Liver (tissue), 9 donors: Measurements from ENCODE around the gene TMED10. TPM values are rescaled to one million over a fixed set of nuclear protein-coding genes. Genes with fewer than 3 reads are reported as not detected.
A peak's percentile ranks its signal among the peaks of the same experiment; 100 is the strongest.

Source experiments
- DNase-seq: peaks from one replicate; pipeline ENCODE4 v3.0.0-alpha.2; 2017; ENCODE audit warnings: low spot score
- H3K27ac ChIP-seq, 2 donors: one replicate each; pipeline ENCODE4 v1.7.0; 2013; ENCODE audit warnings: inconsistent platforms in 2 of 2, low read length in 2 of 2, control low read depth in 1 of 2, low read depth in 1 of 2, mild to moderate bottlenecking in 1 of 2
- H3K27me3 ChIP-seq, 4 donors: one replicate each; pipeline versions ENCODE4 v1.6.1 to v1.7.0; 2013; ENCODE audit warnings: low read length in 3 of 4, inconsistent platforms in 1 of 4, mild to moderate bottlenecking in 1 of 4, moderate library complexity in 1 of 4; ENCODE audit not compliant: control insufficient read depth in 4 of 4, insufficient read depth in 4 of 4
- H3K36me3 ChIP-seq, 4 donors: one replicate each; pipeline versions ENCODE4 v1.6.1 to v1.7.0; 2013; ENCODE audit warnings: low read length in 3 of 4, mild to moderate bottlenecking in 3 of 4, low read depth in 1 of 4, moderate library complexity in 1 of 4; ENCODE audit not compliant: control insufficient read depth in 4 of 4, insufficient read depth in 3 of 4
- H3K4me1 ChIP-seq, 4 donors: one replicate each; pipeline versions ENCODE4 v1.6.1 to v1.7.0; 2013; ENCODE audit warnings: low read length in 3 of 4, mild to moderate bottlenecking in 3 of 4, moderate library complexity in 1 of 4; ENCODE audit not compliant: control insufficient read depth in 4 of 4, insufficient read depth in 4 of 4
- H3K4me3 ChIP-seq, 3 donors: one replicate each; pipeline versions ENCODE4 v1.6.1 to v1.7.0; 2013; ENCODE audit warnings: low read length in 3 of 3, control low read depth in 1 of 3, low read depth in 1 of 3, mild to moderate bottlenecking in 1 of 3
- H3K9ac ChIP-seq, 2 donors: one replicate each; pipeline ENCODE4 v1.7.0; 2013; ENCODE audit warnings: low read length in 2 of 2, mild to moderate bottlenecking in 2 of 2, moderate library complexity in 2 of 2, control low read depth in 1 of 2, low read depth in 1 of 2
- H3K9me3 ChIP-seq, 4 donors: one replicate each; pipeline versions ENCODE4 v1.6.1 to v1.7.0; 2013; ENCODE audit warnings: low read length in 3 of 4; ENCODE audit not compliant: control insufficient read depth in 4 of 4
- CTCF ChIP-seq: fragments of 150-350 bp; IDR thresholded peaks from 2 replicates; pipeline ENCODE4 v1.5.1; 2017; ENCODE audit warnings: improper control_type of control experiment, low read depth, low read length; ENCODE audit not compliant: missing input control
- EGR1 ChIP-seq, 2 donors: IDR thresholded peaks; 2 replicates each; pipeline ENCODE4 v1.6.1; 2016 to 2018; ENCODE audit warnings: antibody characterized with exemption in 2 of 2, low read depth in 2 of 2
- FOXA1 ChIP-seq: IDR thresholded peaks from 2 replicates; pipeline ENCODE4 v1.6.1; 2016; ENCODE audit warnings: antibody characterized with exemption
- FOXA2 ChIP-seq: IDR thresholded peaks from 2 replicates; pipeline ENCODE4 v1.6.1; 2016; ENCODE audit warnings: antibody characterized with exemption
- GABPA ChIP-seq, 2 donors: IDR thresholded peaks in 1 of 2; conservative IDR thresholded peaks in 1 of 2; 2 replicates each; pipeline ENCODE4 v1.6.1; 2016; ENCODE audit warnings: antibody characterized with exemption in 2 of 2, mild to moderate bottlenecking in 1 of 2, moderate library complexity in 1 of 2
- HNF4A ChIP-seq, 2 donors: conservative IDR thresholded peaks; 2 replicates each; pipeline ENCODE4 v1.6.1; 2016; ENCODE audit warnings: antibody characterized with exemption in 2 of 2, mild to moderate bottlenecking in 2 of 2
- HNF4G ChIP-seq: IDR thresholded peaks from 2 replicates; pipeline ENCODE4 v1.6.1; 2016; ENCODE audit warnings: antibody characterized with exemption
- JUND ChIP-seq, 2 donors: IDR thresholded peaks; 2 replicates each; pipeline ENCODE4 v1.6.1; 2016; ENCODE audit warnings: antibody characterized with exemption in 2 of 2
- MAX ChIP-seq: IDR thresholded peaks from 2 replicates; pipeline ENCODE4 v1.6.1; 2016; ENCODE audit warnings: antibody characterized with exemption
- NR2F2 ChIP-seq: IDR thresholded peaks from 2 replicates; pipeline ENCODE4 v1.6.1; 2016; ENCODE audit warnings: antibody characterized with exemption
- RAD21 ChIP-seq, 2 donors: IDR thresholded peaks; 2 replicates each; pipeline ENCODE4 v1.6.1; 2016; ENCODE audit warnings: antibody characterized with exemption in 2 of 2, mild to moderate bottlenecking in 2 of 2
- RXRA ChIP-seq, 2 donors: IDR thresholded peaks; 2 replicates each; pipeline ENCODE4 v1.6.1; 2017 to 2018; ENCODE audit warnings: antibody characterized with exemption in 2 of 2, mild to moderate bottlenecking in 1 of 2
- TAF1 ChIP-seq: conservative IDR thresholded peaks from 2 replicates; pipeline ENCODE4 v1.6.1; 2016; ENCODE audit warnings: antibody characterized with exemption, mild to moderate bottlenecking
- YY1 ChIP-seq: IDR thresholded peaks from 2 replicates; pipeline ENCODE4 v1.6.1; 2016; ENCODE audit warnings: antibody characterized with exemption, mild to moderate bottlenecking
- ZBTB33 ChIP-seq: IDR thresholded peaks from 2 replicates; pipeline ENCODE4 v1.6.1; 2016; ENCODE audit warnings: antibody characterized with exemption
- WGBS: extraction: QIAGEN DNeasy Blood & Tissue Kit; methylation state at CpG from one replicate; pipeline ENCODE4 v1.1.7; 2013; 5-methylcytosine and 5-hydroxymethylcytosine counted together
- polyA plus RNA-seq, 2 donors: library from polyadenylated mRNA; stranded (reverse) in 1 of 2; unstranded in 1 of 2; fragments of 200-250 nt in 1 of 2; fragments of >200 nt in 1 of 2; fragmentation: Nextera tagmentation in 1 of 2; extraction: Ambion mirVana in 1 of 2; gene quantifications; one replicate each; pipeline versions ENCODE4 v1.2.1 to v1.2.3, GENCODE V29; 2013 to 2015
- total RNA-seq, 2 donors: library from RNA; depleted of rRNA; stranded (reverse); fragments of >200 nt; gene quantifications; one replicate each; pipeline ENCODE4 v1.2.3, GENCODE V29; 2014
- TF ChIP-seq, protein P1 (sequence below): IDR thresholded peaks from 2 replicates; pipeline ENCODE4 v1.6.1; 2016; ENCODE audit warnings: antibody characterized with exemption, mild to moderate bottlenecking
- TF ChIP-seq, protein P2 (sequence below): IDR thresholded peaks from 2 replicates; pipeline ENCODE4 v1.6.1; 2016; ENCODE audit warnings: antibody characterized with exemption
- donor health status: healthy.
- donor health status: healthy.
- donor health status: healthy.
- donor health status: healthy.
- donor health status: healthy.

The TMED10 gene
- total and polyA plus RNA-seq, 4 donors: 167 to 349 (median 252) TPM

DNA sequence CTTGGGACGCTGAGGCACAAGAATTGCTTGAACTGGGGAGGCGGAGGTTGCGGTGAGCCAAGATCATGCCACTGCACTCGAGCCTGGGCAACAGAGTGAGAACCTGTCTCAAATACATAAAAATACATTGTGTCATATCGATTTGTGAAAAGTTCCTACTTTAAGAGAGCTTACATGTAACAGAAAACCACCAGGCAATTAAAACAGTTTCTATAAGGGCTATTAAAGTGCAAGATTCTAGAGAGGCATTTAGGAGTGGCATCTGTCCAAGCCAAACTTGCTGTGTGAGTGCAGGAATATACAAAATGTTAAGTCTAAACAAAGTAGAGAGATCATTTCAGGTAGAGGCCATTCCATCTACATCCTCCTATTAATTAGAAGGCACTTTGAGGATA, 47.8 kb downstream of the TMED10 start:
- Histone ChIP-seq H3K9me3 (no peaks in the 10 kb centered on the region), H3K27ac (no peak overlapping the region), H3K36me3 (peaks cover 2 to 10% (median 3%) of the 10 kb centered on the region in 4 donors), H3K9ac (no peak overlapping the region), H3K27me3 (no peaks in the 10 kb centered on the region), H3K4me3 (no peak overlapping the region), H3K4me1 (peaks cover 2 to 31% (median 15%) of the 10 kb centered on the region in 4 donors)
- WGBS: 91% methylated on average over 5 of the region's 5 CpGs
- TF ChIP-seq RAD21 (IDR thresholded peaks at IDR 0.05) (no peak), EGR1 (IDR thresholded peaks at IDR 0.05; ENCODE audit: low read depth in 2 of 2) (no peak), HNF4A (conservative IDR thresholded peaks at IDR 0.05) (no peak), CTCF (no peak), NR2F2 (no peak), GABPA (IDR thresholded peaks at IDR 0.05 in 1 of 2, conservative IDR thresholded peaks at IDR 0.05 in 1 of 2) (no peak), FOXA1 (no peak), JUND (IDR thresholded peaks at IDR 0.05) (no peak), MAX (no peak)
- TF ChIP-seq, protein P1, sequence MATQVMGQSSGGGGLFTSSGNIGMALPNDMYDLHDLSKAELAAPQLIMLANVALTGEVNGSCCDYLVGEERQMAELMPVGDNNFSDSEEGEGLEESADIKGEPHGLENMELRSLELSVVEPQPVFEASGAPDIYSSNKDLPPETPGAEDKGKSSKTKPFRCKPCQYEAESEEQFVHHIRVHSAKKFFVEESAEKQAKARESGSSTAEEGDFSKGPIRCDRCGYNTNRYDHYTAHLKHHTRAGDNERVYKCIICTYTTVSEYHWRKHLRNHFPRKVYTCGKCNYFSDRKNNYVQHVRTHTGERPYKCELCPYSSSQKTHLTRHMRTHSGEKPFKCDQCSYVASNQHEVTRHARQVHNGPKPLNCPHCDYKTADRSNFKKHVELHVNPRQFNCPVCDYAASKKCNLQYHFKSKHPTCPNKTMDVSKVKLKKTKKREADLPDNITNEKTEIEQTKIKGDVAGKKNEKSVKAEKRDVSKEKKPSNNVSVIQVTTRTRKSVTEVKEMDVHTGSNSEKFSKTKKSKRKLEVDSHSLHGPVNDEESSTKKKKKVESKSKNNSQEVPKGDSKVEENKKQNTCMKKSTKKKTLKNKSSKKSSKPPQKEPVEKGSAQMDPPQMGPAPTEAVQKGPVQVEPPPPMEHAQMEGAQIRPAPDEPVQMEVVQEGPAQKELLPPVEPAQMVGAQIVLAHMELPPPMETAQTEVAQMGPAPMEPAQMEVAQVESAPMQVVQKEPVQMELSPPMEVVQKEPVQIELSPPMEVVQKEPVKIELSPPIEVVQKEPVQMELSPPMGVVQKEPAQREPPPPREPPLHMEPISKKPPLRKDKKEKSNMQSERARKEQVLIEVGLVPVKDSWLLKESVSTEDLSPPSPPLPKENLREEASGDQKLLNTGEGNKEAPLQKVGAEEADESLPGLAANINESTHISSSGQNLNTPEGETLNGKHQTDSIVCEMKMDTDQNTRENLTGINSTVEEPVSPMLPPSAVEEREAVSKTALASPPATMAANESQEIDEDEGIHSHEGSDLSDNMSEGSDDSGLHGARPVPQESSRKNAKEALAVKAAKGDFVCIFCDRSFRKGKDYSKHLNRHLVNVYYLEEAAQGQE: no peak
- DNase-seq: no peak

DNA sequence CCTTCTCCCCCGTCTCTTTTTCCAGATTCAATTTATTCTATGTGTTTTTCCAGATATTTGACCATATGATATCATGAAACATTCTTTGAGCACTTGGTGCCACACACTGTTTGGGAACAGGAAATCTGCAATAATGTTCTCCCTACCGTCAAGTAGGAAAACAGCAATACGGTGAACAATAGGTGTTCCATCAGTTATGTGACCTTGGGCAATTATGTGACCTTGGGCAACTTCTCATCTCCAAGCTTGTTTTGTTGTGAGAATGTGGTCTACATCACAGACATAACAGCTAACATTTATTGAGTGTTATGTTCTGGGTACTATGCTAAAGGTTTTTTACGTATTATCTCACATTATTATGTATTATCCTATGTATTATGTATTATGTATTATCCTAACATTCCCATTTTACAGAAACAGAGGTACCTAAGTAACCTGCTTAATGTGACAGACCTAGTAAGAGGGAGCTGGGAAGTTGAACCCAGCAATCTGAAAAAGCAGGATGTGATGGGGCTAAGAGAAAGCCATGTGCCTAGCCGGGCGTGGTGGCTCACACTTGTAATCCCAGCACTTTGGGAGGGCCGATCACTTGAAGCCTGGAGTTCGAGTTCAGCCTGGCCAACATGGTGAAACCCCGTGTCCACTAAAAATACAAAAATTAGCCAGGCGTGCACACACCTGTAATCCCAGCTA, 48.4 kb downstream of the TMED10 start:
- Histone ChIP-seq H3K4me1 (peaks cover 2 to 31% (median 15%) of the 10 kb centered on the region in 4 donors), H3K9ac (peak overlapping the region; percentile 65 to 95), H3K9me3 (no peaks in the 10 kb centered on the region), H3K27me3 (no peaks in the 10 kb centered on the region), H3K27ac (no peak overlapping the region), H3K36me3 (peaks cover 0 to 6% (median under 1%) of the 10 kb centered on the region in 4 donors), H3K4me3 (peak overlapping the region; percentile 61 to 92 (median 86))
- WGBS: 67% methylated on average over 10 of the region's 10 CpGs
- no peak for DNase-seq
- TF ChIP-seq FOXA2 (no peak), YY1 (no peak), RAD21 (IDR thresholded peaks at IDR 0.05) (no peak), CTCF (no peak), FOXA1 (no peak), HNF4G (no peak), GABPA (IDR thresholded peaks at IDR 0.05 in 1 of 2, conservative IDR thresholded peaks at IDR 0.05 in 1 of 2) (no peak), TAF1 (no peak), HNF4A (conservative IDR thresholded peaks at IDR 0.05) (no peak), ZBTB33 (no peak), RXRA (IDR thresholded peaks at IDR 0.05) (no peak), JUND (IDR thresholded peaks at IDR 0.05) (no peak), NR2F2 (no peak)
- TF ChIP-seq, protein P1: no peak
- TF ChIP-seq, protein P2, sequence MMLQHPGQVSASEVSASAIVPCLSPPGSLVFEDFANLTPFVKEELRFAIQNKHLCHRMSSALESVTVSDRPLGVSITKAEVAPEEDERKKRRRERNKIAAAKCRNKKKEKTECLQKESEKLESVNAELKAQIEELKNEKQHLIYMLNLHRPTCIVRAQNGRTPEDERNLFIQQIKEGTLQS: no peak
